Chondrocyte (in vitro differentiated cells): ENCODE results near the gene MAP1LC3C. TPM values are rescaled to one million over a fixed set of nuclear protein-coding genes. Genes with fewer than 3 reads are reported as not detected.

ENCODE experiments used
- DNase-seq: peaks from one replicate; pipeline ENCODE4 v3.0.0; 2021; ENCODE audit warnings: mixed read lengths, low spot score
- H3K27ac Mint-ChIP-seq: one replicate; pipeline ENCODE4 v1.8.0; 2021; ENCODE audit warnings: mild to moderate bottlenecking, moderate library complexity, mixed read lengths; ENCODE audit not compliant: unreplicated experiment
- H3K27me3 Mint-ChIP-seq: 2 replicates; pipeline ENCODE4 v1.8.0; 2021; ENCODE audit warnings: low read depth, mixed read lengths
- H3K36me3 Mint-ChIP-seq: 2 replicates; pipeline ENCODE4 v1.8.0; 2021; ENCODE audit warnings: low read depth, mixed read lengths
- H3K4me1 Mint-ChIP-seq: 2 replicates; pipeline ENCODE4 v1.8.0; 2021; ENCODE audit warnings: low read depth, mild to moderate bottlenecking, mixed read lengths
- H3K4me3 Mint-ChIP-seq: one replicate; pipeline ENCODE4 v1.8.0; 2021; ENCODE audit warnings: mild to moderate bottlenecking, moderate library complexity, mixed read lengths; ENCODE audit not compliant: unreplicated experiment
- H3K9me3 Mint-ChIP-seq: 2 replicates; pipeline ENCODE4 v1.8.0; 2021; ENCODE audit warnings: low read depth, mixed read lengths
- CTCF ChIP-seq: fragments of 200-600 bp; sonication (generic); IDR thresholded peaks from 2 replicates; pipeline ENCODE4 v1.5.0; 2021; ENCODE audit warnings: antibody characterized with exemption, mild to moderate bottlenecking, moderate library complexity
- total RNA-seq: library from RNA; stranded (reverse); gene quantifications from 3 replicates; pipeline ENCODE4 v1.2.1, GENCODE V29; 2021

Gene MAP1LC3C
- total RNA-seq, 1 donor from 2014 or later = 0.65 TPM

GRCh38 chr1:242011894-242012660 lies 13.2 kb upstream of the MAP1LC3C start:
- H3K4me3 Mint-ChIP-seq = no peak overlapping the region
- DNase-seq = no peak
- no peaks in the 10 kb centered on the region for H3K27me3 Mint-ChIP-seq
- no peaks in the 10 kb centered on the region for H3K4me1 Mint-ChIP-seq
- H3K9me3 Mint-ChIP-seq = no peaks in the 10 kb centered on the region
- no peak overlapping the region for H3K27ac Mint-ChIP-seq
- H3K36me3 Mint-ChIP-seq = no peaks in the 10 kb centered on the region
- TF ChIP-seq CTCF = no peak

GRCh38 chr1:242008826-242009495 lies 10.1 kb upstream of the MAP1LC3C start:
- H3K4me1 Mint-ChIP-seq = peaks cover 13% of the 10 kb centered on the region
- H3K27me3 Mint-ChIP-seq = no peaks in the 10 kb centered on the region
- H3K9me3 Mint-ChIP-seq = no peaks in the 10 kb centered on the region
- TF ChIP-seq CTCF = no peak
- no peak overlapping the region for H3K27ac Mint-ChIP-seq
- H3K36me3 Mint-ChIP-seq = no peaks in the 10 kb centered on the region
- no peak for DNase-seq
- H3K4me3 Mint-ChIP-seq = no peak overlapping the region

- DNase-seq = no peak
- Mint-ChIP-seq H3K4me1 (peaks cover 13% of the 10 kb centered on the region), H3K27ac (no peak overlapping the region), H3K4me3 (no peak overlapping the region), H3K9me3 (no peaks in the 10 kb centered on the region), H3K36me3 (no peaks in the 10 kb centered on the region), H3K27me3 (no peaks in the 10 kb centered on the region)
- TF ChIP-seq CTCF = no peak
Measured at GRCh38 chr1:242006976-242007375, 8.1 kb upstream of the MAP1LC3C start.

GRCh38 chr1:242005866-242006535 lies 7.1 kb upstream of the MAP1LC3C start:
- no peak for TF ChIP-seq CTCF
- Mint-ChIP-seq H3K36me3 (no peaks in the 10 kb centered on the region), H3K27ac (no peak overlapping the region), H3K4me1 (peaks cover 13% of the 10 kb centered on the region), H3K9me3 (no peaks in the 10 kb centered on the region), H3K4me3 (no peak overlapping the region), H3K27me3 (no peaks in the 10 kb centered on the region)
- no peak for DNase-seq

GRCh38 chr1:242004751-242005495 lies 6.0 kb upstream of the MAP1LC3C start:
- Mint-ChIP-seq H3K4me3 (no peak overlapping the region), H3K27ac (no peak overlapping the region), H3K36me3 (no peaks in the 10 kb centered on the region), H3K27me3 (no peaks in the 10 kb centered on the region), H3K4me1 (peaks cover 13% of the 10 kb centered on the region), H3K9me3 (no peaks in the 10 kb centered on the region)
- no peak for TF ChIP-seq CTCF
- no peak for DNase-seq
